GM19395 (cell line): ENCODE data around the gene KBTBD12.

ENCODE experiments used
- ATAC-seq: cut with Tn5 transposase; IDR thresholded peaks from one replicate; pipeline ENCODE4 v1.9.1; 2021; ENCODE audit warnings: mild to moderate bottlenecking, moderate library complexity; ENCODE audit not compliant: unreplicated experiment

KBTBD12 gene

DNA sequence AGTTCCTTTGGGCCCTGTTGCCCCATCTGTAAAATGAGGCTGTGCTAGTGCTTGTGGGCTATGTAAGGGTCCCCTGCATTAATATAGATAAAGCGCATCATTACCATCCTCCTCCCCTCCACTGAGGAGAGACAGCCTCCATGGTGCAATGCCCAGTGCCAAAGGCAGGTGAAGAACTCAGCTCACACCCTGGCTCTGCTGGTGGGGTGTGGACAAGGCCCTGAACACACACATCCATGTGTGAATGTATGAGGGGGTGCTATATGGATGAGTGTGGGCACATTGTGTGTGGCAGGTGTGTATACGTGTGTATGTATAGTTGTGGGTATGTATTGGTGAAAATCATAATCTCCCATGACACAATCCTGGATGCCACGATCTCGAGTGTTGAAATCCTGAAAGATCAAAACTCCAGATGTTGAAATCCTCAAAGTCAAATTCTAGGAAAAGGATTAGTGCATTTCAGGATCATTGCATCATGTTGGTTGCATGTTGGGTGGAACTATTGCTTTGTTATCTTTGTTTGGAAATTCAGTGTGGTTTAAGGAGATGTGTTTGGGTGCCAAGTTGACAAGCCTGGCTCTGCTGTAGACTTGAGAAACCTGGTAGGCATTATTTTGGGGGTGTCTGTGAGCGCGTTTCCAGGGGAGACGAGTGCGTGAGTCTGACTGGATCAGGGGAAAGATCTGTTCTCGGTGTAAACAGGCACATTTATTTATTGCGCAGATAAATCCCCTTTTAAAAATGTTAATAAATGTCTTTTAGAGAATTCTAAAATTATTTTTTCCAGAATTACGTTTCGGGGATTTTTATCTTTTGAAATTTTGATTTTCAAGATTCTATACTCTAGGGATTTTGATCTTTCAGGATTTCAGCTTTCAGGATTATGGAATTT, 95.2 kb downstream of the KBTBD12 start:
- no peak for ATAC-seq

GRCh38 chr3:128011140-128011539, 96.1 kb downstream of the KBTBD12 start:
- no peak for ATAC-seq

- ATAC-seq: no peak
These were observed 97.0 kb downstream of the KBTBD12 start for GRCh38 chr3:128012050-128012449.

DNA sequence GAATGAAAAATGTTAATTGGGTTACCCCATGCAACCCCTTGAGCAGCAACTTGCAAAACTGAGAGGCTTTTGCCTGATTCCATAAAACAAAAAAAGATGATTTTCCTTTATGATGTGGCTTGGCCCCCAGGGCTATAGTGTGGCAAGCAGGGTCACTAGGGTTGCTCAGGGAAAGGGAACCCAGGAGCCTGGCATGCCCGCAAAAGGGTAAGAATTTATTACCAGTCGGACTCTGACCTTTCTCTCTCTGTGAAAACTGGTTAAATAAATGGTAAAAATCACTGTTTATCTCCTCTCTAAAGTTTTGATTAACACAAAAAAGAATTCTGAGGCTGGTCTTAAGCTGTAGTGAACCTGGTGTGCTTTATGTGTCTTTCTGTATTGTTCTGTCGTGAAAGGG, 99.5 kb downstream of the KBTBD12 start:
- ATAC-seq: no peak

DNA sequence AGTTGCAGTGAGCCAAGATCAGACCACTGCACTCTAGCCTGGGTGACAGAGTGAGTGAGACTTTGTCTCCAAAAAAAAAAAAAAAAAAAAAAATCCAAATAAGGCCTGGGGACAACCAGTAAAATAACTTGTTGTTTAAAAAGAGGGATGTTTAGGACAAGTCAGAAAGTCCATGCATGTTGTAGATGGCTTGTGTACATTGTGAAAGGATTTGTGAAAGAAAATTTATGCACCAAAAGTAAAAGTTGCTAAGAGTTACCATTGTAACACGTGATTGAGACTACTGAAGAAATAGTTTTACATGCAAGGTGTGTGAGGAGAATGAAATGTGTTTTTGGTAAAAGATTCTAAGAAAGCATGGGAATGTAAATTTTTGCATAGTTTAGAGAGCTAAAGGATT, 101.5 kb downstream of the KBTBD12 start:
- ATAC-seq: no peak

DNA sequence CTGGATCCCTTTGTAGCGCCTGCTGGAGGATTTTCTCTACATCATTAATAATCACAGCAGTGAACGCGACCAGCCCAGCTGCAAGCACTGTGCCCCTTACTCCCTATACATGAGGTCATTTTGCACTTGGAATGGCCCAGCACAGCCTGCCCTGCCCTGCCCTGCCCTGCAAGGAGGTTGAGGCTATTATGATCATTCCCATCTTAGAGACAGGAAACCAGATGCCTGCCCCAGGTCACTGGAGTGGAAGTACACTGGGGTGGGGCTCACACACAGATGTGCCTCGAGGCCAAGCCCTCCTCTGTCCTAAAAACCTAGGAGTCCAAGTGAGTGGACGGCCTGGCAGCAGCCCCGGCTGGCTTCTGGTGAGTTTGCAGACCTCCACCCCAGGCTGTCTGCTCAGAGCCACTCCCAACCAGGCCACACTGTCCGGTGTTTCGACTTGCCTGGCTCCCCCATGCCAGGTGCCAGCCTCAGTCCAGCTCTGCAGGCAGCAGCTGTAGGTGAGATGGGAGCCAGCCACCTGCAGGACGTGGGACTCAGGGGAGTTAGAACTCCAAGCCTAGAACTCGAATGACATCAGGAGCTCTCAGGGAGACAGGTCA, 106.8 kb downstream of the KBTBD12 start:
- ATAC-seq: no peak

GRCh38 chr3:128033102-128033501, 118.1 kb downstream of the KBTBD12 start:
- no peak for ATAC-seq

DNA sequence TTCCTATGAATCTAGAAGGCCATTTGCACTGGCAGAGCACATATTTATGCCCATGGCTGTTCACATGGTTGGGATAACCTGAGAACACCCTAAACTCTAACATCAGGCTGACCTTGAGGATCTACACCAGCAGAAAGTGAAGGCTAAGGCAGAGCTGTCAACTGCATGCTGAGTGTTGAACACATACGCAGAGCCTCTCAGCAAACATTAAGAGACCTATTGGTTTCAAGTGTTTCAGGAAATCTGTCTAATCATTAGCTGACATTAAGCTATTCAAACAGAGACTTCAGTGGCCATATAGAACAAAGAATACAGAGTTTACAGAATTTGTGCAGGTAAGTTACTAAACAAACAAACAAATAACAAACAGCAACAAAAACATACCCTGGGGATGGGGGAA, 121.1 kb downstream of the KBTBD12 start:
- no peak for ATAC-seq
